22Rv1 (cell line): ENCODE measurements around the gene PDK3.

Source experiments
- CTCF ChIP-seq: fragments of 450-650 bp; IDR thresholded peaks from 2 replicates; pipeline ENCODE4 v1.5.1; 2017; ENCODE audit warnings: mild to moderate bottlenecking
- ZFX ChIP-seq: fragments of 450-650 bp; IDR thresholded peaks from 2 replicates; pipeline ENCODE4 v1.6.1; 2017; ENCODE audit warnings: antibody characterized with exemption, borderline replicate concordance

- TF ChIP-seq CTCF, result no peak
- TF ChIP-seq ZFX, result no peak
Observed at GRCh38 chrX:24563291-24564010, 98.4 kb downstream of the PDK3 start.
